Activated naive CD4-positive, alpha-beta T cell treated with anti-CD3 and anti-CD28 coated beads, Interleukin-2, amount 10 ng/mL, durations not matched to agents 7 days and 5 days (primary cell): Measurements from ENCODE around the gene PACSIN1.

Source experiments
- CTCF ChIA-PET: fragments of 350-600 bp; sonication (Branson Sonifier 250); formaldehyde crosslinking; loops from one replicate; lab custom pipeline; 2021; ENCODE audit warnings: antibody characterized with exemption; lab: Charles Lee
- DNase-seq: peaks from one replicate; pipeline ENCODE4 v3.0.0-alpha.2; 2020
- H3K27ac Mint-ChIP-seq: one replicate; pipeline ENCODE4 v1.8.0; 2021; ENCODE audit warnings: mild to moderate bottlenecking, moderate library complexity, mixed read lengths
- H3K27me3 Mint-ChIP-seq: one replicate; pipeline ENCODE4 v1.8.0; 2021; ENCODE audit warnings: mild to moderate bottlenecking, mixed read lengths
- H3K36me3 Mint-ChIP-seq: one replicate; pipeline ENCODE4 v1.8.0; 2021; ENCODE audit warnings: mixed read lengths
- H3K4me1 Mint-ChIP-seq: one replicate; pipeline ENCODE4 v1.8.0; 2021; ENCODE audit warnings: mixed read lengths
- H3K4me3 Mint-ChIP-seq: one replicate; pipeline ENCODE4 v1.8.0; 2021; ENCODE audit warnings: mild to moderate bottlenecking, moderate library complexity, mixed read lengths
- H3K9me3 Mint-ChIP-seq: one replicate; pipeline ENCODE4 v1.8.0; 2021; ENCODE audit warnings: mixed read lengths

Gene PACSIN1

DNA sequence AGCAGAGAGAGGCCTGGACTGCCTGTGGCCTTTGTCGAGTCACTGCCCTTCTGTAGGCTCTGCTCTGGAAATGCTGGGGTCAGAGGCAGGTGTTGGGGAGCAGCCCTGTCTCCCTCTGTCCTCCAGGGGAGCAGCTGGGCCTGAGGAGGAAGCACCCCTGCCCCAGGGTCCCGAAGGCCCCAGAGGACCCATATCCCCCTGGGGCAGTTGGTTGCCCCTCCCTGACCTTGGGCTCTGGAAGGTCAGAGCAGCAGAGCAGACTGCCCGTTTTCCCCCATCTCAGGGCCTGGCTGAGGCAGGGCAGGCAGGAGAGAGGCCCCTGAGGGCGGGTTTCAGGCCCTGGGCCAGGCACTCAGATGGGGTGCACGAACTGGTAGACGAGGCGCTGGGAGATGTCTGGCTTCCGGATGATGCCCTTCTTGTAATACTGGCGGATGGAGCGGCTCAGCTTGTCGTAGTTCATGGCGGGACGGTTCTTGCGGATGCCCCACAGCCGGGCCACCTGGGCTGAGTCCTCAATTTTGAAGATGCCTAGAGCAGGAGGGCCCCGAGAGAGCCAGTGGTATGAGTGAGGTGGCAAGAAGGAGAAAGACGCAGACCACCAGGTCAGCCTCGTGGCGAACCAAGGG is 72.2 kb downstream of the PACSIN1 start:
- H3K27me3 Mint-ChIP-seq = no peaks in the 10 kb centered on the region
- DNase-seq = no peak
- H3K27ac Mint-ChIP-seq = no peak overlapping the region
- CTCF ChIA-PET = no interaction called here
- H3K36me3 Mint-ChIP-seq = no peaks in the 10 kb centered on the region
- H3K9me3 Mint-ChIP-seq = no peaks in the 10 kb centered on the region
- H3K4me1 Mint-ChIP-seq = no peaks in the 10 kb centered on the region
- no peak overlapping the region for H3K4me3 Mint-ChIP-seq

DNA sequence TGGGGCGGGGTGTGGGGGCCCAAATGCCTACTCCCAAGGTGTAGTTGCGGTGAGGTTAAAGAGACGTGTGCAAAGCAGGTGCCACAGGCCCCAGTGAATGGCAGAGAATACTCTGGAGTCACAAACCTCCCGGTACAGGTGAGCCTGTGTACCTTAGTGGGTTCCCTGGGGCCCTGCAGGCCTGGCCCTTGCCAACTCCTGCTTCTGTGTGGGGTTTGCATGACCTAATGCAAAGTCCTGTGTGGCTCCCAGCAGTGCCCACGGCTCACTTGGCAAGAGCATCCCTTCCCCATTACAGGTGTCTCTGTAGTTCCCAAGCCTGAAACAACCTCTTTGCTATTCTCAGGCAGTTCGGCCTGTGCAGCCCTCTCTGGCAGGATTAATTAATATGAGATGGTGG is 72.7 kb downstream of the PACSIN1 start:
- Mint-ChIP-seq H3K27ac (no peak overlapping the region), H3K4me1 (no peaks in the 10 kb centered on the region), H3K4me3 (no peak overlapping the region), H3K27me3 (no peaks in the 10 kb centered on the region), H3K9me3 (no peaks in the 10 kb centered on the region), H3K36me3 (no peaks in the 10 kb centered on the region)
- CTCF ChIA-PET = no interaction called here
- no peak for DNase-seq

GRCh38 chr6:34539181-34539580 is 73.3 kb downstream of the PACSIN1 start:
- Mint-ChIP-seq H3K27ac (no peak overlapping the region), H3K9me3 (no peaks in the 10 kb centered on the region), H3K4me1 (no peaks in the 10 kb centered on the region), H3K27me3 (no peaks in the 10 kb centered on the region), H3K4me3 (no peak overlapping the region), H3K36me3 (no peaks in the 10 kb centered on the region)
- DNase-seq = no peak
- CTCF ChIA-PET = no interaction called here

GRCh38 chr6:34540222-34540621 is 74.3 kb downstream of the PACSIN1 start:
- H3K27ac Mint-ChIP-seq = no peak overlapping the region
- no peaks in the 10 kb centered on the region for H3K9me3 Mint-ChIP-seq
- no peaks in the 10 kb centered on the region for H3K27me3 Mint-ChIP-seq
- H3K4me3 Mint-ChIP-seq = no peak overlapping the region
- H3K4me1 Mint-ChIP-seq = no peaks in the 10 kb centered on the region
- no peaks in the 10 kb centered on the region for H3K36me3 Mint-ChIP-seq
- DNase-seq = no peak
- CTCF ChIA-PET = no interaction called here

GRCh38 chr6:34540841-34541240 is 75.0 kb downstream of the PACSIN1 start:
- CTCF ChIA-PET = no interaction called here
- H3K4me1 Mint-ChIP-seq = no peaks in the 10 kb centered on the region
- H3K27ac Mint-ChIP-seq = no peak overlapping the region
- no peaks in the 10 kb centered on the region for H3K9me3 Mint-ChIP-seq
- H3K27me3 Mint-ChIP-seq = no peaks in the 10 kb centered on the region
- no peaks in the 10 kb centered on the region for H3K36me3 Mint-ChIP-seq
- H3K4me3 Mint-ChIP-seq = no peak overlapping the region
- DNase-seq = no peak

GRCh38 chr6:34543421-34543820 is 77.5 kb downstream of the PACSIN1 start:
- no peaks in the 10 kb centered on the region for H3K9me3 Mint-ChIP-seq
- H3K4me1 Mint-ChIP-seq = no peaks in the 10 kb centered on the region
- no peak overlapping the region for H3K27ac Mint-ChIP-seq
- no peak overlapping the region for H3K4me3 Mint-ChIP-seq
- peaks cover 12% of the 10 kb centered on the region for H3K27me3 Mint-ChIP-seq
- H3K36me3 Mint-ChIP-seq = no peaks in the 10 kb centered on the region
- DNase-seq = no peak
- CTCF ChIA-PET = no interaction called here

- peaks cover 12% of the 10 kb centered on the region for H3K27me3 Mint-ChIP-seq
- CTCF ChIA-PET = interaction anchor here (0.5 kb wide), 1 partner anchor 354 kb away, joined by 4 read pairs; no protein-coding TSS in a partner anchor
- no peak overlapping the region for H3K27ac Mint-ChIP-seq
- H3K4me1 Mint-ChIP-seq = no peaks in the 10 kb centered on the region
- H3K9me3 Mint-ChIP-seq = no peaks in the 10 kb centered on the region
- H3K36me3 Mint-ChIP-seq = no peaks in the 10 kb centered on the region
- no peak for DNase-seq
- H3K4me3 Mint-ChIP-seq = no peak overlapping the region
Observed at GRCh38 chr6:34544052-34544604, 78.3 kb downstream of the PACSIN1 start.

DNA sequence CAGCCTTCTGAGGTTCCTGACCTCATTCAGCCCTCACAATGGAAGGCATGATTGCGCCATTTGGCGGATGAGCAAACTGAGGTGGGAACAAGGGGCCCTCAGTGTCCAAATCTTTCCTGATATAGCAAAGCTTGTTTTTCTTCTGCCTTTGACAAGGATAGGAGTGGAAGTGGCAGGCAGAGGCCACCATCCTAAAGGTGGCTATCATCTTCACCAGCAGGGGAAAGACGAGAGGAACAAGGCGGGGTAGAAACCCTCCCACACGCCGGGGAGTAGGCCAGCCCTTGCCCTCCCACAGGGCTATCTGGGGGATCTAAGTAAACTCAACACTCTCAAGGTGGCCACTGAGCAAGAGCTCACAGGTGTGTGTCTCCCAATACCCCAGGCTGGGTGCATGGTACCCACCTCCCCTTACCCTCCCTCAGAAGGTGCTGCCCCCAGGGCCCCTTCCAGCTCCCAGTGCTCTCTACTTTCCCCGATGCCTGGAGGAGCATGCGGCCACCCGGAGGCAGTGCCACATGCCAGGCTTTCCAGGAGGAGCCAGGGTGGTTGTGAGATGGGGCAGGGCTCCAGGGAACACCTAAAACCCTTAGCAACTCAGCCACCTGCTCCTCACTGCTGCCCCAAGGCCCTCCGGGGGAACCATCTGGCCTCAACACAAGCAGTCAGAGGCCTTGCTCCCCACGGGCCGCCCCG is 79.0 kb downstream of the PACSIN1 start:
- no peak overlapping the region for H3K27ac Mint-ChIP-seq
- no peak for DNase-seq
- no peak overlapping the region for H3K4me3 Mint-ChIP-seq
- no peaks in the 10 kb centered on the region for H3K36me3 Mint-ChIP-seq
- H3K27me3 Mint-ChIP-seq = peaks cover 12% of the 10 kb centered on the region
- H3K9me3 Mint-ChIP-seq = no peaks in the 10 kb centered on the region
- no peaks in the 10 kb centered on the region for H3K4me1 Mint-ChIP-seq
- CTCF ChIA-PET = no interaction called here

DNA sequence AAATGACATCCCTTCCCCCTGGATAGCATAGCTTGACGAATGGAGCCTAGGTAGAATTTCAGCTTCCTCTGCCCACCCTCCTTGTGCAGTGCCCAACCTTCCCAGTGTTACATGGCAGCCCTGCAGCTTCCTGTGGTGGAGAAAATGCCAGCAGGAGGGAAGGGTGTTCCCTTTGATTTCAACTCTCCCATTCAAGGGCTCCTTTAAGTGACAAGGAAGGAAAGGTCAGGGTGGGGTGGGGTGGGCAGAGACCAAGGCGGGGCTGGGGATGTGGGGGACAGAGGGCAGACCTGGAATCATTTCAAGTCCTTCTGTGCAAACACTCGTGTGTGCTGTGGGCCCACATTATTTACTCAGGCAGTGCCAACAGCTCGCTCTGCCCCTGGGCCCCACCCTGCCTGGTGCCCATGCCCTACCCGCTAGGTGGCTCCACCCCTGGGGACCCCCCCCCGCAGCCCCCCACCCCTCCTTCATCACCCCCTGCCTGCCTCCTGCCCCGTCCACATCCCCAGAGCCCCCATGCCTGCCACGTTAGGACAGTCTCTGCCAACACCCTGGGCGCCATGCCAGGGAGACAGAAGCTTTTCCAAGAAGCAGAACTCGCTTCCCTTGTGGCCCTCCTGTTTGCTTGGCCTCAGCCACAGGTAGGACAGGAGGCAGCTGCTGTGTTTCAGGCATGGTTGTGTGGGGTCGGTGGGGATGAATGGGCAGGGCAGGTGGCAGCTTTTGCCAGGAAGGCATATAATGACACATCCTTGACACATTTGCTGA is 80.9 kb downstream of the PACSIN1 start:
- Mint-ChIP-seq H3K4me3 (no peak overlapping the region), H3K27ac (no peak overlapping the region), H3K4me1 (no peaks in the 10 kb centered on the region), H3K27me3 (peaks cover 28% of the 10 kb centered on the region), H3K36me3 (no peaks in the 10 kb centered on the region), H3K9me3 (no peaks in the 10 kb centered on the region)
- DNase-seq = no peak
- CTCF ChIA-PET = no interaction called here

DNA sequence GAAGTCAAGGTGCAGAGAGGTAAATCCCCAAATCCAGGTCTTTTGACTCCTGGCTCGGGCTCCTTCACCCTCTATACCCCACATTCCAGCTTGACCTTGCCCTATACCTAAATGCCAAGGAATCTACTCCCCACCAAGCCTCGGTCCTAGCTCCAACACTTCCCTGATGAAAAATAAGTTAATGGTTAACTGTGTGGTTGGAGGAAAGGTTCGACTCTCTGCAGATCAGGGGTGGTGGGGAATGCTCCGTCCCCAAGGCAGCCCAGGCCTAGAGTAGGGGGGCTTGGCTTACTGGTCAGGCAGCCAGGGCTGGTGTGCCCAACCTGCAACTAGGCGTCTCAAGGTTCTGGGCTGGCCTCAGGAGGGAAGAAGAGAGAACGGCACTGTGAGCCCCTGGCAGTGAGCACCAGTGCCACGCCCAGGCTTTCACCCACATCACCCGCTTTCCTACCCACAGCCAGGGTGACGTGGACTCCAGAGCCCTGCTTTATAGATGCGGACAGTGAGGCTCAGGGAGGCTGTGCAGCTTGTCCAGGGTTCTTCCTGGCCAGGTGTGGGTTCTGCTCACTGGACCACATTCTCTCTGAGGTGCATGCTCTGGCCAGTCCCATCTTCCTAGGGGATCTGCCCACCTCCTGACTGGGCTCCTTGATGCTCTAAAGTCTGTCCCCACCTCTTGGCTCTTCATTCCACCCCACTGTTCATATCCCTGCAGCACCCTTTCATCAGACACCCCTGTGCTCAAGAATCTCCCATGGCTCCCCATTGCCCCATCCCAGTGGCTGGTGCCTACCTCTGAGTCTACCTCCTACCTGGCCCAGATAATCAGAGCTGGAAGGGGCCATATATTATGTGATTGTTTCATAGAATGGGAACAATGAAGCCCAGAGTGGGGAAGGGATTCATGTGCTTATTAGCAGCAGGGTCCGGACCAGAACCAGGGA is 82.1 kb downstream of the PACSIN1 start:
- CTCF ChIA-PET = no interaction called here

DNA sequence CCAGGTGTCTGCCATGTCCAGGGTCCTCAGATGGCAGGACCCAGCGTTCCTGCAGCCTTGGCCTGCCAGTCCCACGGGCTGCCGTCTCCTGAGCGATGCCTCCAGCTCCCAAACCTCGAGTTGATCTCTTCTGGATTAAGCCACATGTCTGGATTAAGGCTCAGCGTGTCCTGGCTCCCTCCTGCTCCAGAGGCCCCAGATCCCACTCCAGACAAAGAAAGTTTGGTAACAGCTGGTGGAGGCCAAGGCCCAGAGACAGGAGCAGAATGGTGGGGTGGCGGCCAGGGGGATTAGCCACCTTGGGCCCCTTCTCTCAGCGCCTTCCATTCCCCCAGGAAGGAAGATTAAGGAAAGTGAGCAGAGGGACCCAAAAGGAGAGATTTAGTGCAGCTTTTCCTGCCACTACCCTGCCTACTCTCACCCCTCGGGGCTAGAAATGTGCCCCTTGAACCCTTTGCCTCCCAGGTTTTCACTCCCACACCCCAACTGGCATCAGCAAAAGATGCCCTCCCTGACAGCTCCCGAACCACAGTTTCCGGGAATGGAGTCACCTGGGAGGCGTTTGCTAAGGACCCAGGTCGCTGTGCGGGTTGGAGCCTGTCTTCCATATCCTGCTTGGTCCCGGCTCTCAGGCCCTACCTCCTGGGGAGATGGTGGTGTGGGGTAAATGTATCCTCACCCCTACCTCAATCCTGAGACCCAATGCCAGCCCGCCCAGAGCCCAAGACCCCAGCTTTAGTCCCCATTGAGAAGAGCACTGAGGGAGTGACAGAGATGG is 83.3 kb downstream of the PACSIN1 start:
- CTCF ChIA-PET = interaction anchor here (0.8 kb wide), 1 partner anchor 89 kb away, joined by 3 read pairs; no protein-coding TSS in a partner anchor
- peaks cover 6% of the 10 kb centered on the region for H3K4me1 Mint-ChIP-seq
- DNase-seq = no peak
- no peaks in the 10 kb centered on the region for H3K9me3 Mint-ChIP-seq
- no peak overlapping the region for H3K4me3 Mint-ChIP-seq
- H3K27ac Mint-ChIP-seq = no peak overlapping the region
- H3K27me3 Mint-ChIP-seq = peaks cover 44% of the 10 kb centered on the region
- H3K36me3 Mint-ChIP-seq = no peaks in the 10 kb centered on the region

More for the DNA sequence above, 82.1 kb downstream of the PACSIN1 start:
- no peak overlapping the region for H3K27ac Mint-ChIP-seq
- no peak overlapping the region for H3K4me3 Mint-ChIP-seq
- no peak for DNase-seq
- no peaks in the 10 kb centered on the region for H3K4me1 Mint-ChIP-seq
- no peaks in the 10 kb centered on the region for H3K36me3 Mint-ChIP-seq
- peaks cover 38% of the 10 kb centered on the region for H3K27me3 Mint-ChIP-seq
- no peaks in the 10 kb centered on the region for H3K9me3 Mint-ChIP-seq

DNA sequence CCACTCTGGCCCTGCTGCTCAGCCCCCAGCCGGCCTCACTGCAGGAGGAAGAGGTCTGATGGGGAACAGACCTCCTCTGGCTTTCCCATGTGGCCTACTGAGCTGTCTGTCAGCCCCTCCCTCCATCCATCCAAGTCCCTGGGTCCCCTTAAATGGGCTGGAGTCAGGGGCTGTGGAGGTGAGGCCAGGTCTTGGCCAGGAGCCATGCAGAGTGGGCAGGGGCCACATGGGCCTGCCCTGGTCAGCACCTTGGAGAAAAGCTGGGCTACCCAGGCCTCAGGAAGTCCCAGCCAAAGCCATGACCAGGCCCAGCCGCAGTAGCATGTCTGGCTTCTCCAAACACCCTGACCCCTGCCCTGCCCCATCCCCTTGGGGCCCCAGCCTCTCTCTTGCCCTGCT is 83.9 kb downstream of the PACSIN1 start:
- peaks cover 10% of the 10 kb centered on the region for H3K4me1 Mint-ChIP-seq
- H3K9me3 Mint-ChIP-seq = no peaks in the 10 kb centered on the region
- H3K36me3 Mint-ChIP-seq = no peaks in the 10 kb centered on the region
- H3K27me3 Mint-ChIP-seq = peaks cover 45% of the 10 kb centered on the region
- H3K27ac Mint-ChIP-seq = no peak overlapping the region
- H3K4me3 Mint-ChIP-seq = no peak overlapping the region
- no peak for DNase-seq
- CTCF ChIA-PET = interaction anchor here (0.8 kb wide), 1 partner anchor 90 kb away, joined by 3 read pairs; no protein-coding TSS in a partner anchor

DNA sequence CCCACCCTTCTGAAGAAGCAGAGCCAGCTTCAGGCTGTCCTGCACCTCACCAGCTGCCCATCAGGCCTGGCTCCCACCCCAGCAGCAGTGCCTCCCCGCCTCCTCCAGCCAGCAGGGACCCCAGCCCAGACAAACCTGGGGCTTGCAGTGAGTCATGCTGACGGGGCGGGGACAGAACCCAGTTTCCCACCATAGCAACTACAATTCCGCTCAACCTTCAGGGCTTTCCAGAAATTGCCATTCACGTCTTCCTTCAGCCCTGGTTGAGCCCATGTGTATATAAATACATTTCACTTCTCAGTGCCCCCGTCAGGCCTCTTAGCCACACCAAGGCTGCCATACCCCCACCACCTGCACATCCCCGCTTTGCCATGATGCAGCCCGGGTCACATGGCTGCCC is 85.8 kb downstream of the PACSIN1 start:
- Mint-ChIP-seq H3K4me3 (no peak overlapping the region), H3K27ac (no peak overlapping the region), H3K4me1 (peaks cover 15% of the 10 kb centered on the region), H3K36me3 (no peaks in the 10 kb centered on the region), H3K9me3 (no peaks in the 10 kb centered on the region), H3K27me3 (peaks cover 54% of the 10 kb centered on the region)
- CTCF ChIA-PET = no interaction called here
- no peak for DNase-seq
